Activated effector memory CD4-positive, alpha-beta T cell treated with Interleukin-2 at 50 U/mL for 16 hours (primary cell): Measurements from ENCODE around the gene AAGAB.
"Not testable (repeated sequence)": the region's sequence is repeated elsewhere in the genome, so short reads cannot be mapped to it uniquely, and the experiment has no call there.

Source experiments
- DNase-seq: peaks from one replicate; pipeline ENCODE4 v3.0.0-alpha.2; 2020

AAGAB gene, protein sequence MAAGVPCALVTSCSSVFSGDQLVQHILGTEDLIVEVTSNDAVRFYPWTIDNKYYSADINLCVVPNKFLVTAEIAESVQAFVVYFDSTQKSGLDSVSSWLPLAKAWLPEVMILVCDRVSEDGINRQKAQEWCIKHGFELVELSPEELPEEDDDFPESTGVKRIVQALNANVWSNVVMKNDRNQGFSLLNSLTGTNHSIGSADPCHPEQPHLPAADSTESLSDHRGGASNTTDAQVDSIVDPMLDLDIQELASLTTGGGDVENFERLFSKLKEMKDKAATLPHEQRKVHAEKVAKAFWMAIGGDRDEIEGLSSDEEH

DNA sequence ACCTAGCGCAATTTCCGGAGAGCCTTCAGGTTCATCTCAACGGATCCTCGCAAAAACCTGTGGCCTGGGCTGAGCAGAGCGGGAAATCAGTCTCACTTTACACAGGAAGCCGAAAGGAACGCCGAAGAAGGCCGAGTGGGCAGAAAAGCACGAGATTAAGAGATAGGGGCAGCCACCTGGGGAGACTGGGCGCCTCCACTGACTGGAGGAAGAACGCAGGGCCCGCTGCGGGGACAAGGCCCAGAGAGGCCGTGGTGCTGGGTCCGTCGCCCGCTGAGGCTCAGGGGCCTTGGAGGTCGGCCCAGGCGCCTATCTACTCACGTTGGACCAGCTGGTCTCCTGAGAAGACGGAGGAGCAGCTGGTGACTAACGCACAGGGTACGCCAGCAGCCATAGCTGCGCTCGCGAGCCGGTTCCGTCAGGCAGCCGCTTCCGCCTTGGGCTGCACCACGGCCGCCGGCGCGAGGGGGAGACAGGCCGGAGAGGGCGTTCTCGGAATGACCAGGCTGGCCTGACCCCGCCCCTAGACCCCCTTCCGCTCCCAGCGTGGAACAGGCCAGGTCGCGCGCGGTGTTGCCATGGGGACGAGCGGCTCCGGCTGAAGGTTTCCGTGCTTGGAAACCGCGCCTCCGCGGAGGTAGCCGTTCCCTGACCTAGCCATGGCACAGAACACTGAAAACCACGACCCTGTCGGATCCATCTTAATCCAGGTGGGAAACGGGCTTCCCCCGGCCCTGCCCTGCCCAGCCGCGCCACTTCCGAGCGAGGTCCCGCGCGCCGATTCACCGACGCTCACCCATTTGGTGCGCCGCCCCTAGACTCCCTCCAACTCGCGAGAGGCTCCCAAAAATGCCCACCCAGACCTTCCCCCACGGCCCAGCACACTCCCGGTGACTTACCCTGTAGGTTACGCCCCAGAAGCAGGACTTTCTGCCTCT lies at the start of gene AAGAB, which contains the start of gene IQCH:
Gene AAGAB (minus strand): TSS at position 424 of the 938 bp plus-strand sequence. CDS start 30 bp downstream, at position 394.
Gene IQCH (plus strand): TSS at position 549 of the 938 bp plus-strand sequence. CDS start 111 bp downstream, at position 660.
- DNase-seq: peak; percentile 98

DNA sequence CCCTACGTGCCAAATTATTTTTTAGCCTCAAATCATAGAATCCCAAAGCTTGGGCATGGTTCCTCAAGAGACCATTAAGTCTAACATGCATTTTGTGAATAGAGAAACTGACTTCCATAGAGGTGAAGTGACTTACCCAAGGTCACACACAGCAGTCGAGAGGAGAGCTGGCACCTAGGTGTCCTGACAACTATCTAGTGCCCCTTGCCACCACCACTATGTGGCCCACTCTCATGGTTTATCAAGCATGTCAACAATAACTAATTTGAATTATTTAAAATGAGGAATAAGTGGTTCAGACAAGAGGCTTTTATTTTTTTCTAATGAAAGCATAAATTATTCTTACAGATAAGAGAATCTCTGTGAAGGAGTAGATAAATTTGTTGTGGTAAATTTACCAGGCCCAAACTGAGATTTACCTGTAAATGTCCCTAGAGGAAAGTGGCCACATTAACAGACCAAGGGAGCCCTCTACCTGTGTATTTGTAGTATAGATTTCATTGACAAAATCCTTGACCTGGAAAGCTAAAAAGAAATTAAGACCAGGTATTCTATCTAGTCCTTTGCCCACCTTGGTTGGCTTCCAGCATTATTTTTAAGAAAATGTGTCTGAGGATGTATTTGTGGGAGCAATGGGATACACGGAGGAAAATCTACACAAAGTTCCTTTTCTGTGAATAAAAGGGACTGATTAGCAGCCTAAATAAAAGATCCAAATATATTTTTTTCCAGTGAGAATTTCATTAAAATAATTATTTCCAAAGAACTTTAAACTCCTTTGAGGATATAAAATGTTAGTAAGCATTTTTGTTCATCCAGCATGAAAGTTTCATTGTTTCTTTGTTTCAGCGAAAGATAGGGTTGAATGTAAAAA lies 49.3 kb upstream of the AAGAB start:
- no peak for DNase-seq

DNA sequence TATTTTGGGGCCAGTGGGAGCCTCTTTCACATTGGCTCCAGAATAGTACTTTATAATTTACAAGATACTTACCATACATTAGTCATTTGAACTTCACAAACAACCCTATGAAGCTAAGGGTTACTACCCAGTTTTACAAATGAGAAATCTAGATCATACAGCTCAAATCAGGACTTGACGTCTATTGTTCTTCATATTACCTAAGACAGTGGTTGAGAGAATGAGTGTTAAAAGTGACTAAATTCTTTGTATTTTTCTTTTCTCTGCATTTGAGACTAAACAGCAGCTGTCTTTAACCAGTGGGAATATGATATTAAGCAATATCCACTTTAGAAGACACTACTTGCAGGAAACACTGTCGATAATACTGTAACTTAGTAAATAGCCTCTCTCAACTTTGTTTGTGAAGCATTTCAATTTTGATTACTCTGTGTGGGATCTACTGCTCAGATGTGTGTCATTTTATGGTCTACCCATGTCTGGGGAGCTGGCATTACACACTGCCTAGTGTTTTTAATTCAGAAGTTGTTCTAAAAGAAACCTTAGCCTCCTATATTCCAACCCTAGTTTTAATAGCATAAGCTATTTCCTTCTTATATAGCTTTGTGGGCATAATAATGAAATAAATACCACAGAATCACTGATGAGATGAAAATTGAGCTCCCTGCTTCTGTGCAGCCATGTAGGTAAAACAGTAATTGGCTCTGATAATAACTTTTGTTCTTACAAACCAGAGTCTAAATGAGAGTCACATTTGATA lies 46.0 kb upstream of the AAGAB start:
- no peak for DNase-seq

- no peak for DNase-seq
Observed at GRCh38 chr15:67296684-67297083, 42.2 kb upstream of the AAGAB start.

- no peak for DNase-seq
Observed at GRCh38 chr15:67296188-67296587, 41.7 kb upstream of the AAGAB start.

DNA sequence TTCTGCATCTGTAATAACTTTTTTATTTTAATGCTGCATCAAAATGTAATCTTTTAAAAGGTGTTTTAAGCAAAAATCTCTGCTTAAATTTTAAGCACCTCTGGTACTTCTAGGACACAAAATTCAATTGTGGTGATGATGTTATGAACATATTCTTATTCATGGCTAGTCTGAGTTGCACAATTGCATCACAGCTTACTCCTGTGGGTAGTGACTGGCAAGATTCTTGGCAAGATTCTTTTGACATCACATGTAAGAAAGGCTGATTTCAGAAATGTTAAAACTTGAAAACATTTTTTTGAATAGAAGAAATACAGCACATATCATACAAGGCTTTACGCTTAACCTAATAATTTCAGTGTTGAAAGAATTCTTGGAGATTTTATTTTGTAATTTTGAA lies 35.9 kb upstream of the AAGAB start:
- DNase-seq: no peak

- DNase-seq: not testable (repeated sequence)
Observed at GRCh38 chr15:67286400-67286799, 31.9 kb upstream of the AAGAB start.

- DNase-seq: not testable (repeated sequence)
Observed at GRCh38 chr15:67285625-67286024, 31.2 kb upstream of the AAGAB start.

DNA sequence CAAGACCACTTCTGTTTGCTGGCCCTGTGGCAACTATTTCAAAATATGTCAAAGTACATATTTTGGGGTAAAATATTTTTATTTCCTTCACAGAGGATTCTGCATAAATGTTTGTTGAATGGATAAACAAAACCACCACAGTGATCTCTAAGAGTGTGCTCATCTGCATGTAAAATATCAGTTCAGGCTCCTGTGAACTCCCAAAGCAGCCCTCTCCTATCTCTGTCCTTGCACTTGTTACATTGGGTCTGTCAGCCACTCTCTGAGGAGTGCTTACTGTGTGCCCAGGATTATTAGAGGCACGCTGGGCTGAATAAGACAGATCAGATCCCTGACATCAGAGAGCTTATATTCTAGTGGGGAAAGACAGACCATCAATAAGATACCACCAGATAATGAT lies 27.3 kb upstream of the AAGAB start:
- no peak for DNase-seq

DNA sequence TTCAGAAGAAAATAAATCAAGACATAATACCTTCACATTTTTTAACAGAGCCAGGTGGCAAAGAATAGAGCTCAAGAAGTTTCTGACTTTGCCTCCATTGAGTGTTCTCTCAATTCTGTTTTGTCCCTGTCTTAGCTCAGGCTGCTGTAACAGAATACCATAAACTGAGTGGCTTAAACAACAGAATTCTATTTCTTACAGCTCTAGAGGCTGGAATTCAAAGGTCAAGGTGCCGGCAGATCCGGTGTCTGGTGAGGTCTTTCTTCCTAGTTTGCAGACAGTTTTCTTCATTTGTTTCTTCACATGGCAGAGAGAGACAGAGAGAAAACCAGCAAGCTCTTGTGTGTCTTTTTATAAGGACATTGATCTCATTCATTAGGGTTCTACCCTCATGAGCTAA lies 25.8 kb upstream of the AAGAB start:
- no peak for DNase-seq

DNA sequence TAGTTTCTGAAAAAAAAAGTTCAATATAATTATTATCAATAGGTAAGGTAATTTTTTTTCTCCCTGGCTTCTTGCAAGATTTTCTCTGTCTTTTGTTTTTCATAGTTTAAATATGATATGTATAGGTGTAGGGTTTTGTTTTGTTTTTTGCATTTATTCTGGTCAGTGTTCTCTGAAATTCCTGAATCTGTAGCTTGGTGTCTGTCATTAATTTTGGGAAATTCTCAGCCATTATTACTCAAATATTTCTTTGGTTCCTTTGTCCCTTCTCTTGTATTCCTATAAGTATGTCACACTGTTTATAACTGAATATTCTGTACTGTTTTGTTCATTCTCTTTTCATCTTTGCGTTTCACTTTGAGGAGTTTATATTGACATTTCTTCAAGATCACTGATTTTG lies 22.2 kb upstream of the AAGAB start:
- DNase-seq: no peak

DNA sequence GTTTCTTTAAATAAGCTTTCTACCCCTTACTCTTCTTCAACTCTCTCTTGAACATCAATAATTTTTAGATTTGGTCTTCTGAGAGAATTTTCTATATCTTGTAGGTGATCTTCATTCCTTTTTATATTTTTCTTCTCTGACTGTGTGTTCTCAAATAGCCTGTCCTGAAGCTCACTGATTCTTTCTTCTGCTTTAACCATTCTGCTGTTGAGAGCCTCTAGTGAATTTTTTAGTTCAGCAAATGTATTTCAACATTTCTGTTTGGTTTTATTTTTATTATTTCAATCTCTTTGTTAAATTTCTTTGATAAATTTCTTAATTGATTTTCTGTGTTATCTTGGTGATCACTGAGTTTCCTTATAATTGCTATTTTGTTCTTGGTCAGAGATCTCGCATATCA lies 19.8 kb upstream of the AAGAB start:
- DNase-seq: no peak

- no peak for DNase-seq
Observed at GRCh38 chr15:67267951-67268941, 13.8 kb upstream of the AAGAB start.

GRCh38 chr15:67267440-67267839 lies 13.0 kb upstream of the AAGAB start:
- DNase-seq: no peak

GRCh38 chr15:67266870-67267269 lies 12.4 kb upstream of the AAGAB start:
- no peak for DNase-seq

DNA sequence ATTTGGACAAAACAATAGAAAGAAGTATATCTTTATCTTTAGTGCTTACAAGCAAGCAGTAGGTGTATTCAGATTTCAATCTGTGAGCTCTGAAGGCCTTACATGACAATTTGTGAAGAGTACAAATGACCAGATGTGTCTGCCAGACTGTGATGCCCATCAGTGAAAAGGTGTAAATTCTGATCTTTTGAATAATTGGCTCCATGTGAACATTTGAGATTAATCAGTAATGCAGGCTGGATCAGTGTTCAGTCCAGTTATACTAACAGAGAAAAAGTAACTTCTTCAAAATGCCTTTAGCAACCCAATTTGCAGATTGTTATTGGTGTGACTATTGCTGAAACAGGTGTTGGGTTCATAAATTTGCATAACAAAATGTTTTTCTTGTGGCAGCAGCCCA lies 5.3 kb upstream of the AAGAB start:
- DNase-seq: no peak

- no peak for DNase-seq
Observed at GRCh38 chr15:67259379-67259778, 4.9 kb upstream of the AAGAB start.

DNA sequence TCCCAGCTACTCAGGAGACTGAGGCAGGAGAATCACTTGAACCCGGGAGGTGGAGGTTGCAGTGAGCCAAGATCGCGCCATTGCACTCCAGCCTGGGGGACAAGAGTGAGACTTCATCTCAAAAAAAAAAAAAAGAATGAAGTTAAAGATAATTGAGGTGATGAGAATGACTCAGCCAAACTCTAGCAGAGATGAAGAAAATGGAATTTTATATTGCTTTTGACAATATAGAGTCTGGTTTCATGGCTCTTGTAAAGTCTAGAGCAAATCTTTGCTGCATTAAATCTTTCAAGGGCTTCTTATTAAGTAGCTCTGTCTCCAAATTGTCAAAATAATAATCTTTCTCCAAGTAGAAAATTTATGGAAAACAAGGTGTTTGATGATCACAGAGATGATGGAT lies 4.0 kb upstream of the AAGAB start:
- not testable (repeated sequence) for DNase-seq

DNA sequence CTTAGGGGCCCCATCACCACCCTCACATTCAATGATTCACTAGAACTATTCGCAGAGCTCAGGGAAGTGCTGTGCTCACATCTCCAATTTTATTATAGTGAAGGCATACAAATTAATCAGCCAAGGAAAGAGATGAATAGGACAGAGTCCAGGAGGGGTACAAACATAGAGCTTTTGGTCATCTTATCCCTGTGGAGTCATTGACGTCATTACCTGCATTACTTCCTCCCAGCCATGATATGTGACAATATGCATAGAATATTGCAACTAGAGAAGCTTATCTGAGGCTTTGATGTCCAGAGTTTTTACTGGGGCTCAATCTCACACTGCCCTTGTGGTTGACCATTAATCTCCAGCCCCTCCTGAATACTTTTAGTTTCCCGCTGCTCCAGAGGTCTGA lies 1.6 kb upstream of the AAGAB start:
- DNase-seq: no peak

DNA sequence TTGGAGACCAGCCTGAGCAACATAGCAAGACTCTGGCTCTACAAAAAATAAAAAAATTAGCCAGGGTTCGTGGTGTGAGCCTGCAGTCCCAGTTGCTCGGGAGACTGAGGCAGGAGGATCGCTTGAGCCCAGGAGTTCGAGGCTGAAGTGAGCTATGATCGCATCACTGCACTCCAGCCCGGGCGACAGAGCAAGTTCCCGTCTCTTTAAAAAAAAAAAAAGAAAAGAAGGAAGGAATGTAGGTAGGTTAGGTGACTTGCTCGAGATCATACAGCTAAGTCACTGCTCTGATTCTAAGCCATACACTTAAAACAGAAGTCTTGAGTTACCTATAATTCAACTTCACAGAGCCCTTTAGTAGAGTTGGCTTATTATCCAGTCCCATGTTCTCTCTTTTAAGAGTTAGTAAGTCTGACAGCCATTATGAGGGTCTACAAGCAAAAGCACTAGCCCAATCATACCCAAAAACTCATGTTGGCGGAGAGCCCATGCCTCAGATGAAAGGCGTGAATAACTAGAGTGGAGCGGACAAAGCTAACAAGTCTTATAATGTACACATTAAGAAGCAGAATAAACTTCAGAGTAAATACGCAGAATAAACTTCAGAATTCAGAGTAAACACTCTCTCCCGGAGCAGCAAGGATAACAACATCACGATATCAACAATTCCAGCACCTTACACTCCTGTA lies 768 bp downstream of the AAGAB start:
- DNase-seq: no peak
